ENCODE results near the gene TUT4. TPM values are rescaled to one million over a fixed set of nuclear protein-coding genes. Genes with fewer than 3 reads are reported as not detected.

The TUT4 gene
- total and polyA plus RNA-seq, 2 donors (not counting 1 experiment from before 2014, with no cell fraction given): 29.3 to 37.5 TPM

DNA sequence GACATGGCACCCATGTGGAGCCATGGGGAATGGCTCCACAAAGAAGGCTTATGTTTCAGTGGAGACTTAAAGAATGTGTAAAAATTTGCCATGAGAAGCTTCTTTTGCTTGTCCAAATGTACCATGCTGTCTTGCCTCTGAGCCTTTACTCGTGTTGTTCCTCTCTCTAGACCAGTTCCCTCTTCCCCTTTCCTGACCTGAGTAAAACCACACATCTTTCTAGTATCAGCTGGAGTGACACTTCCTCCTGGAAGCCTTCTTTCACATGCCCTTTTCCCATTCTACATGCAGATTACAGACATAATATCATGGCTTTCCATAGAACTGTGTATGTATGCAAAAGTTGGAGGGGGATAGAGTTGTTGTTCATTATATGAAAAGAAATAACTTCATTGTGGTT lies 35.6 kb upstream of the TUT4 start:
- Histone ChIP-seq H2AFZ (ENCODE audit: low read length) (no peak overlapping the region), H4K20me1 (ENCODE audit: control insufficient read depth, extremely low read depth, insufficient read depth, low read length) (no peaks in the 10 kb centered on the region), H3K4me1 (ENCODE audit: control insufficient read depth, extremely low read depth, insufficient read depth, low read length) (no peaks in the 10 kb centered on the region), H3K4me2 (ENCODE audit: extremely low read depth, insufficient read depth, low read length) (no peak overlapping the region), H3K4me3 (replicated peaks in 1 of 4; ENCODE audit: control extremely low read depth in 1 of 4, insufficient read depth in 1 of 4, low read depth in 3 of 4, low read length in 4 of 4) (no peak overlapping the region), H3K27me3 (ENCODE audit: control insufficient read depth, insufficient read depth, low read length) (peaks cover 4% of the 10 kb centered on the region), H3K9ac (ENCODE audit: insufficient read depth, low read length) (no peak overlapping the region), H3K79me2 (ENCODE audit: control insufficient read depth, insufficient read depth, low read length) (no peaks in the 10 kb centered on the region), H3K9me3 (ENCODE audit: control insufficient read depth, insufficient read depth, low read depth, low read length) (no peaks in the 10 kb centered on the region), H3K27ac (ENCODE audit: insufficient read depth, low read length) (no peak overlapping the region), H3K36me3 (ENCODE audit: control insufficient read depth, insufficient read depth, low read length) (no peaks in the 10 kb centered on the region)
- TF ChIP-seq, protein P1, sequence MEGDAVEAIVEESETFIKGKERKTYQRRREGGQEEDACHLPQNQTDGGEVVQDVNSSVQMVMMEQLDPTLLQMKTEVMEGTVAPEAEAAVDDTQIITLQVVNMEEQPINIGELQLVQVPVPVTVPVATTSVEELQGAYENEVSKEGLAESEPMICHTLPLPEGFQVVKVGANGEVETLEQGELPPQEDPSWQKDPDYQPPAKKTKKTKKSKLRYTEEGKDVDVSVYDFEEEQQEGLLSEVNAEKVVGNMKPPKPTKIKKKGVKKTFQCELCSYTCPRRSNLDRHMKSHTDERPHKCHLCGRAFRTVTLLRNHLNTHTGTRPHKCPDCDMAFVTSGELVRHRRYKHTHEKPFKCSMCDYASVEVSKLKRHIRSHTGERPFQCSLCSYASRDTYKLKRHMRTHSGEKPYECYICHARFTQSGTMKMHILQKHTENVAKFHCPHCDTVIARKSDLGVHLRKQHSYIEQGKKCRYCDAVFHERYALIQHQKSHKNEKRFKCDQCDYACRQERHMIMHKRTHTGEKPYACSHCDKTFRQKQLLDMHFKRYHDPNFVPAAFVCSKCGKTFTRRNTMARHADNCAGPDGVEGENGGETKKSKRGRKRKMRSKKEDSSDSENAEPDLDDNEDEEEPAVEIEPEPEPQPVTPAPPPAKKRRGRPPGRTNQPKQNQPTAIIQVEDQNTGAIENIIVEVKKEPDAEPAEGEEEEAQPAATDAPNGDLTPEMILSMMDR (conservative IDR thresholded peaks at IDR 0.05 in 1 of 2, IDR thresholded peaks at IDR 0.05 in 1 of 2; ENCODE audit: low read depth in 1 of 2, low read length in 2 of 2): no peak
- no peak for TF ChIP-seq EZH2 (IDR thresholded peaks at IDR 0.05; ENCODE audit: low read length, missing control alignments)
- no peak for DNase-seq (ENCODE audit: low read depth in 2 of 2)

DNA sequence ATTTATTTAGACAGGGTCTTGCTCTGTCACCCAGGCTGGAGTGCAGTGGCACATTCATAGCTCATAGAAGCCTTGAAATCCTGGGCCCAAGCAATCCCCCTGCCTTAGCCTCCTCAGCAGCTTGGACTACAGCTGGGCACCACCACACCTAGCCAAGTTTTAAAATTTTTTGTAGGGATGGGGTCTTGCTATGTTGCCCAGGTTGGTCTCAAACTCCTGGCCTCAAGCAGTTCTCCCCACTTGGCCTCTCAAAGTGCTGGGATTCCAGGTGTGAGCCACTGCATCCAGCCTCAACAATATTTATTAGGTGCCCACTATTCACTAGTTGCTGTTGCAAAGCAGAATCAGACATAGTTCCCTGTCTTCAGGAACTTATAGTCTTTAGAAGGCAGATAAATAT lies 35.1 kb upstream of the TUT4 start:
- H3K4me1 ChIP-seq (ENCODE audit: control insufficient read depth, extremely low read depth, insufficient read depth, low read length): no peaks in the 10 kb centered on the region
- H3K27ac ChIP-seq (ENCODE audit: insufficient read depth, low read length): no peak overlapping the region
- H3K9ac ChIP-seq (ENCODE audit: insufficient read depth, low read length): no peak overlapping the region
- H3K4me2 ChIP-seq (ENCODE audit: extremely low read depth, insufficient read depth, low read length): no peak overlapping the region
- no peaks in the 10 kb centered on the region for H3K79me2 ChIP-seq (ENCODE audit: control insufficient read depth, insufficient read depth, low read length)
- no peaks in the 10 kb centered on the region for H4K20me1 ChIP-seq (ENCODE audit: control insufficient read depth, extremely low read depth, insufficient read depth, low read length)
- no peak for DNase-seq (ENCODE audit: low read depth in 2 of 2)
- H2AFZ ChIP-seq (ENCODE audit: low read length): no peak overlapping the region
- TF ChIP-seq, protein P1 (conservative IDR thresholded peaks at IDR 0.05 in 1 of 2, IDR thresholded peaks at IDR 0.05 in 1 of 2; ENCODE audit: low read depth in 1 of 2, low read length in 2 of 2): no peak
- no peaks in the 10 kb centered on the region for H3K9me3 ChIP-seq (ENCODE audit: control insufficient read depth, insufficient read depth, low read depth, low read length)
- no peaks in the 10 kb centered on the region for H3K36me3 ChIP-seq (ENCODE audit: control insufficient read depth, insufficient read depth, low read length)
- H3K27me3 ChIP-seq (ENCODE audit: control insufficient read depth, insufficient read depth, low read length): peaks cover 4% of the 10 kb centered on the region
- H3K4me3 ChIP-seq (replicated peaks in 1 of 4; ENCODE audit: control extremely low read depth in 1 of 4, insufficient read depth in 1 of 4, low read depth in 3 of 4, low read length in 4 of 4): no peak overlapping the region

DNA sequence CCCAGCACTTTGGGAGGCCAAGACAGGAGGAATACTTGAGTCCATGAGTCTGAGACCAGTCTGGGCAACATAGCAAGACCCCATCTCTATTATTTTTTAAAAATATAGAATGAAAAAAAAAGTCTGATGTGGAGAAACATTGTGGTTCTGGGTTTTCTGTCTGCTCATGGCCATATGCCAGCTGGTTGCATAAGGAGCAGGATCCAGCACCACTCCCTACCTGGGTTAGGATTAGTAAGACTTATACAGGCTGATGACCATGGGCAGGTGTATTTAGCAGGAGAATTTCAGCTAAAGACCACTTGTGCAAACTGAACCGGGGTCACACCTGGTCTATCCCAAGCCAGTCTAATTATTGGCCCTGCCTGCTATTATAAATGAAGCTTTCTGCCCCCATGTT lies 32.6 kb upstream of the TUT4 start:
- no peaks in the 10 kb centered on the region for H3K9me3 ChIP-seq (ENCODE audit: control insufficient read depth, insufficient read depth, low read depth, low read length)
- H3K27ac ChIP-seq (ENCODE audit: insufficient read depth, low read length): no peak overlapping the region
- H3K4me3 ChIP-seq (replicated peaks in 1 of 4; ENCODE audit: control extremely low read depth in 1 of 4, insufficient read depth in 1 of 4, low read depth in 3 of 4, low read length in 4 of 4): no peak overlapping the region
- H3K9ac ChIP-seq (ENCODE audit: insufficient read depth, low read length): no peak overlapping the region
- H3K79me2 ChIP-seq (ENCODE audit: control insufficient read depth, insufficient read depth, low read length): no peaks in the 10 kb centered on the region
- no peak overlapping the region for H2AFZ ChIP-seq (ENCODE audit: low read length)
- H3K4me1 ChIP-seq (ENCODE audit: control insufficient read depth, extremely low read depth, insufficient read depth, low read length): no peaks in the 10 kb centered on the region
- no peak overlapping the region for H3K4me2 ChIP-seq (ENCODE audit: extremely low read depth, insufficient read depth, low read length)
- TF ChIP-seq, protein P1 (conservative IDR thresholded peaks at IDR 0.05 in 1 of 2, IDR thresholded peaks at IDR 0.05 in 1 of 2; ENCODE audit: low read depth in 1 of 2, low read length in 2 of 2): no peak
- TF ChIP-seq EZH2 (IDR thresholded peaks at IDR 0.05; ENCODE audit: low read length, missing control alignments): no peak
- no peaks in the 10 kb centered on the region for H3K27me3 ChIP-seq (ENCODE audit: control insufficient read depth, insufficient read depth, low read length)
- no peaks in the 10 kb centered on the region for H3K36me3 ChIP-seq (ENCODE audit: control insufficient read depth, insufficient read depth, low read length)
- no peaks in the 10 kb centered on the region for H4K20me1 ChIP-seq (ENCODE audit: control insufficient read depth, extremely low read depth, insufficient read depth, low read length)
- DNase-seq (ENCODE audit: low read depth in 2 of 2): no peak
